ENCODE measurements around the gene TOP3B.

Gene TOP3B

DNA sequence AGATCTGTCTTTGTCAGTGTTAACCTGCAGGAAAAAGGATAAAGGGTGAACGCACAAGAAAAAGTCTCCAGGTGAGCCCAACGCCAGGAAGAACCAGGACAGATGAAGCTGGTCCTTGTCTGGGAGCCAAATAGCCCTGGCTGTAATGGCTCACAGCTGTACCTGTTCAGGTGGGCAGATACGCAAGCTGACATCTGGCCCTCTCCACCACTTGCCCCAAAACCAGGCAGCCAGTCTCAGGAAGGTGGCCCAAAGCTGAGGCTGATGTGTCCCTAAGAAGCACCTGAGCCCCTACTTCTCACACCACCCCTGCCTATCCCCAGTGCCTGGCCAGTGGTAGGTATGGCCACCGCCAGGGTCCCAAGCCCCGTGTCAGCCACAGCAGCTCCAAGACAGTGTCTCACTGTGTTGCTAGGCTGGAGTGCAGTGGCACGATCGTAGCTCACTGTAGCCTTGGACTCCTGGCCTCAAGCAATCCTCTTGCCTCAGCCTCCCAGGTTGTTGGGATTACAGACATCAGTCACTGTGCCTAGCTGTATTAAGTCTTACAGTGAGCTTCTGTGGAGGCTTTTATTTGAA is 14.8 kb downstream of the TOP3B start:
- peaks cover 87% of the 10 kb centered on the region for H3K36me3 ChIP-seq (ENCODE audit: control insufficient read depth, low read length)
- H3K4me1 ChIP-seq (ENCODE audit: control insufficient read depth, low read length), result no peaks in the 10 kb centered on the region
- H3K9me3 ChIP-seq (ENCODE audit: control insufficient read depth, insufficient read depth, low read length), result no peaks in the 10 kb centered on the region
- H3K4me2 ChIP-seq (ENCODE audit: low read length), result no peak overlapping the region
- H3K79me2 ChIP-seq (ENCODE audit: control insufficient read depth, low read length), result peaks cover 4% of the 10 kb centered on the region; the same call in 1 of the 2 replicates
- no peaks in the 10 kb centered on the region; the same call in 1 of the 2 replicates for H3F3A ChIP-seq (ENCODE audit: control insufficient read depth, insufficient read depth)
- H3K4me3 ChIP-seq (ENCODE audit: low read length), result no peak overlapping the region
- no peak overlapping the region for H3K27ac ChIP-seq (ENCODE audit: low read depth, low read length)
- TF ChIP-seq, protein P1, sequence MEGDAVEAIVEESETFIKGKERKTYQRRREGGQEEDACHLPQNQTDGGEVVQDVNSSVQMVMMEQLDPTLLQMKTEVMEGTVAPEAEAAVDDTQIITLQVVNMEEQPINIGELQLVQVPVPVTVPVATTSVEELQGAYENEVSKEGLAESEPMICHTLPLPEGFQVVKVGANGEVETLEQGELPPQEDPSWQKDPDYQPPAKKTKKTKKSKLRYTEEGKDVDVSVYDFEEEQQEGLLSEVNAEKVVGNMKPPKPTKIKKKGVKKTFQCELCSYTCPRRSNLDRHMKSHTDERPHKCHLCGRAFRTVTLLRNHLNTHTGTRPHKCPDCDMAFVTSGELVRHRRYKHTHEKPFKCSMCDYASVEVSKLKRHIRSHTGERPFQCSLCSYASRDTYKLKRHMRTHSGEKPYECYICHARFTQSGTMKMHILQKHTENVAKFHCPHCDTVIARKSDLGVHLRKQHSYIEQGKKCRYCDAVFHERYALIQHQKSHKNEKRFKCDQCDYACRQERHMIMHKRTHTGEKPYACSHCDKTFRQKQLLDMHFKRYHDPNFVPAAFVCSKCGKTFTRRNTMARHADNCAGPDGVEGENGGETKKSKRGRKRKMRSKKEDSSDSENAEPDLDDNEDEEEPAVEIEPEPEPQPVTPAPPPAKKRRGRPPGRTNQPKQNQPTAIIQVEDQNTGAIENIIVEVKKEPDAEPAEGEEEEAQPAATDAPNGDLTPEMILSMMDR (IDR thresholded peaks at IDR 0.05; ENCODE audit: low read depth, low read length, poor library complexity, severe bottlenecking), result no peak
- no peak for TF ChIP-seq EZH2phosphoT487 (IDR thresholded peaks at IDR 0.05; ENCODE audit: borderline replicate concordance, low read length)
- no peaks in the 10 kb centered on the region for H3K9me2 ChIP-seq (replicated peaks; ENCODE audit: control insufficient read depth, low read length)
- no peaks in the 10 kb centered on the region for H4K20me1 ChIP-seq (ENCODE audit: control insufficient read depth, insufficient read depth, low read depth, low read length)
- no peaks in the 10 kb centered on the region for H3K27me3 ChIP-seq (ENCODE audit: control insufficient read depth, low read length)

DNA sequence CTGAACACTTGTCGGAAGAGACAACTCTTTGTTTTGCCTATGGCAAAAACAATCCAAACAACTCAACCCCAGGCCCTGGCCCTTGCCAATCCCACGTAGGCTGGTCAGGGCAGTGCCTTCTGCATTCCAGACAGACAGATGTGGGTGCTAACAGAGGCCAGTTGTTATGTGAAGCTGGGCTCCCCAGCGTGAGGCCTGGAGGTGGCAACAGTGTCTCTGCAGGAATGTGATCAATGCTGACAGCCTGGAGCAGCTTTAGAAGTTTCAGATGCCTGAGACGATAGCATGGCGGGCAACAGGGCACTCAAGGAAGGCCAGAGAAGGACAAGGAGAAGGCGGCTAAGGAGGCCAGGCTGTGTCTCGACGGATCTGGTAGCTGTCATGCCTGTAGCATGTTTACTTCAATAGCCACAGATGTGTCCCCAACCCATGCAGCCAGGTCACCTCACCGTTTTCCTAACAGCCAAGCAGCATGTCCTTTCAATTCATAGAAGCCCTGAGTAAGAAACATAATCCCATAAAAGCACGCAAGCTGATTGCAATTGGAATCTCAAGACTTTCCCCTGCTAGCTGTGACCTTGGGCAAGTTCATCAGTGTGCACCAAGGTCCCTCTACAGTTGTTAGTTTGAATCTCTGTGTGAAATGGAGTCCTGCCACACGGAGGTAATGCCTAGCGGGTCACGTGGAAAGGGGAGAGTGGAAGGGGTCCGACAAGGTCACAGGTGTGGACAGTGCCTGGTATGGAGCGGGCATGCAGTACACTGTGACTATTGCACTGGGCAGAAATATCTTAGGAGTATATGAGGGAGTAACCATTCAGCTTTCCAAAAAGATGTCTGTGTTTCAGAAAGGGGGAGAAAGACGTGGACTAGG is 15.7 kb downstream of the TOP3B start:
- no peaks in the 10 kb centered on the region for H3K4me1 ChIP-seq (ENCODE audit: control insufficient read depth, low read length)
- TF ChIP-seq, protein P1 (IDR thresholded peaks at IDR 0.05; ENCODE audit: low read depth, low read length, poor library complexity, severe bottlenecking), result no peak
- TF ChIP-seq EZH2phosphoT487 (IDR thresholded peaks at IDR 0.05; ENCODE audit: borderline replicate concordance, low read length), result no peak
- H3K4me3 ChIP-seq (ENCODE audit: low read length), result no peak overlapping the region
- H3K27me3 ChIP-seq (ENCODE audit: control insufficient read depth, low read length), result no peaks in the 10 kb centered on the region
- peaks cover 3% of the 10 kb centered on the region; the same call in 1 of the 2 replicates for H3K79me2 ChIP-seq (ENCODE audit: control insufficient read depth, low read length)
- H3F3A ChIP-seq (ENCODE audit: control insufficient read depth, insufficient read depth), result no peaks in the 10 kb centered on the region
- H3K27ac ChIP-seq (ENCODE audit: low read depth, low read length), result no peak overlapping the region
- H3K9me2 ChIP-seq (replicated peaks; ENCODE audit: control insufficient read depth, low read length), result no peaks in the 10 kb centered on the region
- peaks cover 87% of the 10 kb centered on the region for H3K36me3 ChIP-seq (ENCODE audit: control insufficient read depth, low read length)
- no peaks in the 10 kb centered on the region for H4K20me1 ChIP-seq (ENCODE audit: control insufficient read depth, insufficient read depth, low read depth, low read length)
- no peaks in the 10 kb centered on the region for H3K9me3 ChIP-seq (ENCODE audit: control insufficient read depth, insufficient read depth, low read length)
- H3K4me2 ChIP-seq (ENCODE audit: low read length), result no peak overlapping the region

DNA sequence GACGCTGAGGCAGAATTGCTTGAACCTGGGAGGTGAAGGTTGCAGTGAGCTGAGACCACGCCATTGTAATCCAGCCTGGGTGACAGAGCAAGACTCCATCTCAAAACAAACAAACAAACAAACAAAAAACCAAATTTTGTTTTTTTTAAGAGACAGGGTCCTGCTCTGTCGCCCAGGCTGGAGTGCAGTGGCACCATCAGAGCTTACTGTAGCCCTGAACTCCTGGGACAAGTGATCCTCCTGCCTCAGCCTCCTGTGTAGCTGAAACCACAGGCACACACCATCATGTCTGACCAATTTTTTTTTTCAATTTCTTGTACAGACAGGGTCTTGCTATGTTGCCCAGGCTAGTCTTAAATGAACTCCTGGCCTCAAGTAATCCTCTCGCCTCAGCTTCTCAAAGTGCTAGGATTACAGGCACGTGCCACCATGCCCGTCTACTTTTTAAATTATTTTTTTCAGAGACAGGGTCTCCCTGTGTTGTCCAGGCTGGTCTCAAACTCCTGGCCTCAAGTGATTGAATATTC is 16.8 kb downstream of the TOP3B start:
- Histone ChIP-seq H3K27me3 (ENCODE audit: control insufficient read depth, low read length) (no peaks in the 10 kb centered on the region), H3K4me3 (ENCODE audit: low read length) (no peak overlapping the region), H3K36me3 (ENCODE audit: control insufficient read depth, low read length) (peaks cover 87% of the 10 kb centered on the region), H3K79me2 (ENCODE audit: control insufficient read depth, low read length) (no peaks in the 10 kb centered on the region), H3K4me1 (ENCODE audit: control insufficient read depth, low read length) (no peaks in the 10 kb centered on the region), H4K20me1 (ENCODE audit: control insufficient read depth, insufficient read depth, low read depth, low read length) (no peaks in the 10 kb centered on the region), H3K9me2 (replicated peaks; ENCODE audit: control insufficient read depth, low read length) (no peaks in the 10 kb centered on the region), H3F3A (ENCODE audit: control insufficient read depth, insufficient read depth) (no peaks in the 10 kb centered on the region), H3K27ac (ENCODE audit: low read depth, low read length) (no peak overlapping the region), H3K4me2 (ENCODE audit: low read length) (no peak overlapping the region), H3K9me3 (ENCODE audit: control insufficient read depth, insufficient read depth, low read length) (no peaks in the 10 kb centered on the region)
- TF ChIP-seq, protein P1 (IDR thresholded peaks at IDR 0.05; ENCODE audit: low read depth, low read length, poor library complexity, severe bottlenecking), result no peak
- TF ChIP-seq EZH2phosphoT487 (IDR thresholded peaks at IDR 0.05; ENCODE audit: borderline replicate concordance, low read length), result no peak

Measured in DOHH2 (cell line).